Mononuclear cell (primary cell): ENCODE results near the gene CKM. TPM values are rescaled to one million over a fixed set of nuclear protein-coding genes. Genes with fewer than 3 reads are reported as not detected.
"Not testable (repeated sequence)": the region's sequence is repeated elsewhere in the genome, so short reads cannot be mapped to it uniquely, and the experiment has no call there.

Experiments used
- H3K27me3 ChIP-seq: 2 replicates; pipeline ENCODE4 v1.6.0; 2011; ENCODE audit warnings: low read length, control low read depth; ENCODE audit not compliant: insufficient read depth
- H3K4me1 ChIP-seq: 2 replicates; pipeline ENCODE4 v1.5.1; 2011; ENCODE audit warnings: mild to moderate bottlenecking, low read length, control low read depth; ENCODE audit not compliant: insufficient read depth
- H3K4me3 ChIP-seq: 2 replicates; pipeline ENCODE4 v1.5.1; 2011; ENCODE audit warnings: mild to moderate bottlenecking, low read length, moderate library complexity
- H3K9me3 ChIP-seq: 2 replicates; pipeline ENCODE4 v1.5.1; 2011; ENCODE audit warnings: low read depth, mild to moderate bottlenecking, control low read depth, low read length
- total RNA-seq: library from RNA; depleted of rRNA; stranded (reverse); fragments of >200 nt; gene quantifications from one replicate; pipeline ENCODE4 v1.2.3, GENCODE V29; 2012

The CKM gene
- total RNA-seq, 1 donor = not detected

DNA sequence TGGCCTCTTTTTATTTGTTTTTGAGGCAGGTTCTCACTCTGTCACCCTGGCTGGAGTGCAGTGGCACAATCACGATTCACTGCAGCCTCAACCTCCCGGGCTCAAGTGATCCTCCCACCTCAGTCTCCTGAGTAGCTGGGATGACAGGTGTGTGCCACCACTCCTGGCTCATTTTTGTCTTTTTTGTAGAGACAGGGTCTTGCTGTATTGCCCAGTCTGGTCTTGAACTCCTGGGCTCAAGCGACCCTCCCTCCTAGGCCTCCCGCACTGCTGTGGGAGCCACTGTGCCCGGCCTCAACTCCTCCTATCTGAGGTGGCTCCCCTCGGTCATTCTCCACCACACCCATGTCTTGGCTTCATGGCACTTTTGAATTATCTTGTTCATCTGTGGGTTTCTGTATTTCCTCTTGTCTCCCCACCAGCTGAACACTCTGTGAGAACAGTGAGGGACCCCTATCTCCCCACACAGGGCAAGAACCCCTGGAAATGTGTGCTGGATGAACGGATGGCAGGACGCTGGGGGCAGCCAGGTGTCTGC is 7.9 kb downstream of the CKM start:
- Histone ChIP-seq H3K9me3 (no peaks in the 10 kb centered on the region), H3K4me1 (no peaks in the 10 kb centered on the region), H3K4me3 (no peak overlapping the region), H3K27me3 (no peaks in the 10 kb centered on the region)

DNA sequence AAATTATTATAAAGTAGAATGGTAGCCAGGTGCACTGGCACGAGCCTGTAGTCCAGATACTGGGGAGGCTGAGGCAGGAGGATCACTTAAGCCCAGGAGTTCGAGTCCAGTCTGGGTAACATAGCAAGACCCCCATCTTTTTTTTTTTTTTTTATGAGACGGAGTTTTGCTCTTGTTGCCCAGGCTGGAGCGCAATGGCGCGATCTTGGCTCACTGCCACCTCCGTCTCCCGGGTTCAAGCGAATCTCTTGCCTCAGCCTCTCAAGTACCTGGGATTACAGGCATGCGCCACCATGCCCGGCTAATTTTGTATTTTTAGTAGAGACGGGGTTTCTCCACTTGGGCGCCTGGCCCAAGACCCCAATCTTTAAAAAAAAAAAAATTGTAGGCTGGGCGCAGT is 10.4 kb downstream of the CKM start:
- H3K9me3 ChIP-seq, H3K27me3 ChIP-seq, H3K4me3 ChIP-seq: not testable (repeated sequence)

DNA sequence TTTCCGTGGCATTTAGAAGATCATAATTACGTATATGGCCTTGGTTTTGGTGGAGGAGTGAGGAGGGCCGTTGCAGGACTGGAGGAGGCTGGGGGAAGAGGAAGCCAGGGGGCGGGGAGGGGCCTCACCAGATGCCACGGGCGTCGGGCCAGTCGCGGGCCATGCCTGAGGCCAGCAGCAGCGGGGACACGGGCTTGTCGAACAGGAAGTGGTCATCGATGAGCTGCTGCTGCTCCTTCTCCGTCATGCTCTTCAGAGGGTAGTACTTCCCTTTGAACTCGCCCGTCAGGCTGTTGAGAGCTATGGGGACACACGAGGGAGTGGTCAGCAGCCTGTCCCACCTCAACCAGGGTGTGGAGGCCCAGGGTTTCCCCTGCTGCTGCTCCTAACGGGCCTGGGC is 11.1 kb downstream of the CKM start:
- Histone ChIP-seq H3K4me3 (no peak overlapping the region), H3K9me3 (no peaks in the 10 kb centered on the region), H3K27me3 (no peaks in the 10 kb centered on the region), H3K4me1 (no peaks in the 10 kb centered on the region)

More for the DNA sequence above, 10.4 kb downstream of the CKM start:
- H3K4me1 ChIP-seq = not testable (repeated sequence)

DNA sequence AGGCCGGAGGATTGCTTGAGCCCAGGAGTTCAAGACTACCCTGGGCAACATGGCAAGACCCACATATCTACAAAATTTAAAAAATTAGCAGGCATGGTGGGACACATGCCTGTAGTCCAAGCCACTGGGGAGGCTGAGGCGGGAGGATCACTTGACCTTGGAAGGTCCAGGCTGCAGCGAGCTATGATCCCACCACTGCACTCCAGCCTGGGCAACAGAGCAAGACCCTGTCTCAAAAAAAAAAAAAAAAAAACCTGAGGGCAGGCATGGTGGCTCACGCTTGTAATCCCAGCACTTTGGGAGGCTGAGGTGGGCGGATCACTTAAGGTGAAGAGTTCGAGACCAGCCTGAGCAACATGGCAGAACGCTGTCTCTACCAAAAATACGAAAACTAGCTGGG is 13.4 kb downstream of the CKM start:
- H3K4me1 ChIP-seq, H3K4me3 ChIP-seq, H3K9me3 ChIP-seq, H3K27me3 ChIP-seq: not testable (repeated sequence)

DNA sequence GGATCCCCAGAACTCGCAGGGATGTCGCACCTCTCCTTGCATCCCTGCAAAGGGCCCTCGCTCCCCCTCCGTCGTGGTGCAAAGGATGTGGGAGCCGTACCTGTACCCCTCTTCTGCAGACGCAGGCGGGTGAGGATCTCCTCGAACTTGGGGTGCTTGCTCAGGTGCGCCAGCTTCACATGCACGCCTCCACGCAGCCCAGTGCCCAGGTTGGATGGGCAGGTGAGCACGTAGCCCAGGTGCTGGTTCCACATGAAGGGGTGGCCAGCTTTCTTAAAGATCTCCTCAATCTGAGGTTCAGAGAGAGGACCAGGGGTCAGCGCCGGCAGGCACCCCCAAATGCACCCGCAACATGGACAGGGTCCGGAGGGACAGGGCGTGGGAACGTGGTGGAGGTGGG is 15.3 kb downstream of the CKM start:
- Histone ChIP-seq H3K4me3 (no peak overlapping the region), H3K4me1 (no peaks in the 10 kb centered on the region), H3K9me3 (no peaks in the 10 kb centered on the region), H3K27me3 (no peaks in the 10 kb centered on the region)

DNA sequence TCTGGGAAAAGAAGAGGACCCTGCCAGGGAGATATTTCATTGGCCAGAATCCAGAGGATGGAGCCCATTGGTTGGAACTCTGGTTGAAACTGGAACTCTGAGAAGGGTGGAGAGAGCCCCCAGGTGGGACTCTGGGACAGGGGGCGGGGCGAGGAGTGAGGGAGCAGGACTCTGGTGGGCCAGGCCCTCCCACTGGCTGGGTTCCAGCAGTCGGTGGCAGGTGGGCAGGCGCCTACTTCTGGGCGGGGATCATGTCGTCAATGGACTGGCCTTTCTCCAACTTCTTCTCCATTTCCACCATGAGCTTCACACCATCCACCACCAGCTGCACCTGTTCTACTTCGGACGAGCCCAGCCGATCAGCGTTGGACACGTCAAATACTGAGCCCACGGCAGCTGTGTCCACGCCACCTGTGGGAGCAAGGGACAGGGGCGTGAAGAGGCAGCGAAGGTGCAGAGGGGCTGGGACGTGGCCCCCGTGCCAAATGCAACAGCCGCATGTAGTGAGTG is 16.1 kb downstream of the CKM start:
- no peak overlapping the region for H3K4me3 ChIP-seq
- no peaks in the 10 kb centered on the region for H3K4me1 ChIP-seq
- no peaks in the 10 kb centered on the region for H3K9me3 ChIP-seq
- no peaks in the 10 kb centered on the region for H3K27me3 ChIP-seq

DNA sequence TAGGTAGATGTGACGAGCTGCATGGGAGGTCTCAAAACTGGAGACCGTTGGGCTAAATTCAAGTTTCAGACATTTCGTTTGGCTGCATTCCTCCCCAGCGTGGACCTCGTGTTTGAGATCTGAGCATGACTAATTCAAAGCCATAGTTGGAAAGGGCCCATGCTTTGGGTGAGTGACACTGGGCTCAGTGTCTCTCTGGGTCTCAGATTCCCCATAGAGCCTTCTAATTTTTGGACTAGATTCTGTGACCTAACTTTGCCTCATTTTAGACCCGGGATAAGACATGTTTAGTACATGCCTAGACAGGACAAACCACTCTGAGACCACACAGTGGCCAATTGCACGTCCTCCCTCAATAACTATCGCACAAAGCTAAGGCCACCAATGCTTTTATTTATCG is 16.6 kb downstream of the CKM start:
- Histone ChIP-seq H3K9me3 (no peaks in the 10 kb centered on the region), H3K4me3 (no peak overlapping the region), H3K27me3 (no peaks in the 10 kb centered on the region), H3K4me1 (no peaks in the 10 kb centered on the region)

DNA sequence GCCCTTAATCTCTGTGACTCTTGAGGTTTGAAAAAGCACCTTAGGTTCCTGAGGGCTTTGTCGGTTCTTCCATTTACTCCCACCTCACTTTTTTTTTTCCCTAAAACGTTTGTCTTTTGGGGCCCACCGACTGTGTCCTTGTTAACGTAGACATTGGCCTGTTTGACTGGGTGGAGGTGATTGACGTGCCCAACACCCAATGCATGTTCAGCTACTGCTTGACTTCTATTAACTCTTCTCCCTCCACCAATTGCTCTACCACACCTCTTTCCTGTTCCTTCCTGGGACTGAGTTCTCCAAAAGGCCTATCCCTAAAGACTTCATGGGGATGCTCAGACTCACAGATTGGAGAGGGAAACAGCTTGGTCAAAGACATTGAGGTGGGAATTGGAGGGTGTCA is 17.3 kb downstream of the CKM start:
- Histone ChIP-seq H3K4me1 (no peaks in the 10 kb centered on the region), H3K9me3 (no peaks in the 10 kb centered on the region), H3K27me3 (no peaks in the 10 kb centered on the region), H3K4me3 (no peak overlapping the region)

DNA sequence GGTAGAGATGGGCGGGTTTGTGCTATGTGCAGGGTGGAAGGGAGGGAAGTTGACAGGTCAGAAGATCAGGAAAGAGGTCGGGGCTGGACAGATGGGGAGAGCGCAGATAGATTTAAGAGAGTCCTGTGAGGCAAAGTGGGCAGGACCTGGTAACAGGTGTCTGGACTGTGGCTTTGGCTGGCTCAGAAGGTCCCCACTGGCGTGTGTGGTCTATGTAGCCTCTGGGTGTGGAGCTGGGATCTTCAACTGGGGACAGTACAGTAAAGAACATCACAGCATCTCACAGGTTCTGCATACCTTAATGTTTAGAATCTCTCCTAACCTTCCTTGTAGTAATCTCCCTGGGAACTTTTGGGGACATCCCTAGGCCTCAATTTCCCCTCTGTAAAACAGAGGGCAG is 17.7 kb downstream of the CKM start:
- Histone ChIP-seq H3K4me3 (no peak overlapping the region), H3K9me3 (no peaks in the 10 kb centered on the region), H3K27me3 (no peaks in the 10 kb centered on the region)

DNA sequence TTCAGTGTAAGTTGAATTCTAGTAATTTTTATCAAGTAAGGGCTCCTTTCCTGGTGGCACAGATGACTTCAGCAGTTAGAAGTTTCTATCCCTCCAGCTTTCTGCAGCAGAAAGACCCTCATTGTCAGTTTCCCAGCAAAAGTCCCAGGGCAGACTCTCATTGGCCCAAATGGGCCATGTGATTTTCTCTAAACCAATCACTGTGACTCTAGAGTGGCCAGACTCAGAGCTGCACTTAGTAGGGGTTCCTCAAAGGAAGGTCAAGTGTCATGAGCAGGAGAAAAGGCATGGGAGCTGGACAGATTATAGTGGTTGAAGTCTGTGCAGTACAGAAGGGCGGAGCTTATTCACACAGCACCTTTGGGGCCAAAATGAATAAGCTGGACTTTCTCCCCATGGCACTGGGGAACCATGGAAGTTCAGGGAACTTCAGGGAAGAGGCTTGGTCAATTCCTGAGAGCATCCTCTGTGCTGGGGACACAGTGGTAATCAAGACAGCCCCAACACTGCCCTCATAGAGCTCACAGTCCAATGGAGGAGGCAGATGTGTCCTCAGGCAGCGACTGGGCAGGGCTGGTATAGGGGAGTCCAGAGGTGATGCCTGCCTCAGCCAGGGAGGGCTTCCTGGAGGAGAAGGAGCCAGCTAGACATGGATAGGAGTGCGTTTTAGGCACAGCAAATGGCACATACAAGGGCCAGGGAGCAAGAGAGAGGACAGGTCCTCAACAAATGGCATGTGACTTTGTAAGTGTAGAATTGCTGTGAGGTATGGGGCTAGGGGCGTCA is 18.3 kb downstream of the CKM start:
- Histone ChIP-seq H3K4me3 (no peak overlapping the region), H3K9me3 (no peaks in the 10 kb centered on the region), H3K4me1 (no peaks in the 10 kb centered on the region), H3K27me3 (no peaks in the 10 kb centered on the region)

More for the DNA sequence above, 17.7 kb downstream of the CKM start:
- H3K4me1 ChIP-seq = no peaks in the 10 kb centered on the region

DNA sequence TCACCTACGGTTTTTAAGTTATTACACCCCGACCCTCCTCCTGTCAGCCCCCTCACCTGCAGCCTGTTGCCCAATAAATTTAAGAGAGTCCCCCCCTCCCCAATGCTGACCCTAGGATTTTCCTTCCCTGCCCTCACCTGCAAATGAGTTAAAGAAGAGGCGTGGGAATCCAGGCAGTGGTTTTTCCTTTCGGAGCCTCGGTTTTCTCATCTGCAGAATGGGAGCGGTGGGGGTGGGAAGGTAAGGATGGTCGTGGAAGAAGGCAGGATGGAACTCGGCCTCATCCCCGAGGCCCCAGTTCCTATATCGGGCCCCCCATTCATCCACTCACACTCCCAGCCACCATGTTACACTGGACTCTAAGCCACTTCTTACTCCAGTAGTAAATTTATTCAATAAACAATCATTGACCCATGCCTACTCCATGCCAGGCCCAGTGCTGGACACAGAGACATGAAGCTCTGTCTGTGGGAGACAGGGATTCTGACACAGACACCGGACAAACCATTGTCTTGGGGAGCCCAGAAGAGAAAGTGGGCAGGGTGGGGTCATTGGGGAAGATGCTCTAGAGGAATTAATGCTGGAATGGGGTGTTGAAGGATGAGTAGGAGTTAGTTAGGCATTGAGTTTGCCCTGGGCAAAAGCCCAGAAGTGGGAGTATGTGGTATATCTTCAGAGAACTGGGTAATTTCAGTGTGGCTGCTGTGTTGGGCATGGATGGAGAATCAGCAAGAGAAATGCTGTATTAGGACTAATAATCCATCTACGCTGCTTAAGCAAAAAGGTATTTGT is 19.2 kb downstream of the CKM start:
- H3K9me3 ChIP-seq = no peaks in the 10 kb centered on the region
- H3K4me3 ChIP-seq = no peak overlapping the region
- no peaks in the 10 kb centered on the region for H3K27me3 ChIP-seq
- H3K4me1 ChIP-seq = no peaks in the 10 kb centered on the region

DNA sequence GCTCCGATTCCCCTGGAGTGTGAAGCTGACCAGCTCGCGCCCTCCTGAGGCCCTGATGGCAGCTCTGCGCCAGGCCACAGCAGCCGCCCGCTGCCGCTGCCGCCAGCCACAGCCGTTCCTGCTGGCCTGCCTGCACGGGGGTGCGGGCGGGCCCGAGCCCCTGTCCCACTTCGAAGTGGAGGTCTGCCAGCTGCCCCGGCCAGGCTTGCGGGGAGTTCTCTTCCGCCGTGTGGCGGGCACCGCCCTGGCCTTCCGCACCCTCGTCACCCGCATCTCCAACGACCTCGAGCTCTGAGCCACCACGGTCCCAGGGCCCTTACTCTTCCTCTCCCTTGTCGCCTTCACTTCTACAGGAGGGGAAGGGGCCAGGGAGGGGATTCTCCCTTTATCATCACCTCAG is 20.3 kb downstream of the CKM start:
- Histone ChIP-seq H3K4me3 (no peak overlapping the region), H3K9me3 (no peaks in the 10 kb centered on the region), H3K27me3 (no peaks in the 10 kb centered on the region), H3K4me1 (no peaks in the 10 kb centered on the region)

DNA sequence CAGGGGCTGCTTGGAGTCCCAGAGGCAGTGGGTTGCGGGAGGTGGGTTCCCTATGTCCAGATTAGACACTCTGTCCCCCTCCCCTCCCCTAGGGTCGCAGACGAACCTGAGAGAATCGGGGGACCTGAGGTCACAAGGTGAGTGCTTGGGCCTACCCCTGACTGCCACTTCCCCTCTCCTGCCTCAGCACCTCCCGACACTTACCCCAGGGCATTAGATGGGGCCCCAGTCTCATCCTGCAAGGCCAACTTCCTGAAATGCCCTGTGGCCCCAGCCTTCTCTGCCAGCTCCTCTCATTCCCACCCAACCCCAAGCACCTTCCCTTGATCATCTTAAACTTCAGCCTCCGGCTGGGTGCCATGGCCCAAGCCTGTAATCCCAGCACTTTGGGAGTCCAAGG is 23.0 kb downstream of the CKM start:
- Histone ChIP-seq H3K4me3 (no peak overlapping the region), H3K9me3 (no peaks in the 10 kb centered on the region), H3K27me3 (no peaks in the 10 kb centered on the region), H3K4me1 (peaks cover 7% of the 10 kb centered on the region)

DNA sequence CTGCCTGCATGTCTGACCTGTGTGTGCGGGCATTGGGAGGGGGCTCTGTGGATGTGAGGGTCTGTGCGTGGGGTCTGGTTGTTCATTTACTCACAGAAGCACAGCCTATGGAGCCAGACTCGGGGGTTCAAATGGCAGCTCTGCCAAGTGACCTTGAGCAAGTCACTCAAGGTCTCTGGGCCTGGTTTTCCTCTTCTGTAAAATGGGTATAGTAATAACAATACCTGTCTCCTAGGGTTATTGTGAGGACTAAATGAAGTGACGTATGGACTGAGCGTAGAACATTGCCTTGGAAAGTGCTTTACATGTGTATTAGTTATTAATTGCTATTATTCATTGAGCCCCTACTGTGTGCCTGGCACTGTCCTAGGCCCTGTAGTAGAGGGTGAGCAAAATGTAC is 24.4 kb downstream of the CKM start:
- Histone ChIP-seq H3K4me3 (no peak overlapping the region), H3K27me3 (no peaks in the 10 kb centered on the region), H3K9me3 (no peaks in the 10 kb centered on the region), H3K4me1 (peaks cover 7% of the 10 kb centered on the region)

DNA sequence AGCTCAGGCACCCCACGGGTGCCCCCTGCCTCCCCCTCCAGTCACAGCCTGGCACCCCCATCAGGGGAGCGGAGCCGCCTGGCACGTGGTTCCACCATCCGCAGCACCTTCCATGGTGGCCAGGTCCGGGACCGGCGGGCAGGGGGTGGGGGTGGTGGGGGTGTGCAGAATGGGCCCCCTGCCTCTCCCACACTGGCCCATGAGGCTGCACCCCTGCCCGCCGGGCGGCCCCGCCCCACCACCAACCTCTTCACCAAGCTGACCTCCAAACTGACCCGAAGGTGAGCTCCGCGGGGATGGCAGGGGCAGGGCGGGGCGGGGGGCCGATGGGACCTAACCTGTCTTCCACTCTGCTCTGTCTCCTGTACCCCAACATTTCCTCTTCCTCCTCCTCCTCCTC is 25.0 kb downstream of the CKM start:
- H3K4me1 ChIP-seq = peaks cover 7% of the 10 kb centered on the region
- H3K9me3 ChIP-seq = no peaks in the 10 kb centered on the region
- no peaks in the 10 kb centered on the region for H3K27me3 ChIP-seq

More for the DNA sequence above, 25.0 kb downstream of the CKM start:
- H3K4me3 ChIP-seq = no peak overlapping the region
